AG04449 (cell line): ENCODE data around the gene GNG7.

ENCODE experiments used
- CTCF ChIA-PET: fragments of 350-600 bp; formaldehyde crosslinking; extraction: SDS; loops from one replicate; lab custom pipeline; 2021; ENCODE audit warnings: antibody characterized with exemption; lab: Yijun Ruan, JAX
- POLR2A ChIA-PET: fragments of 400-600, 350-600 bp; formaldehyde crosslinking; extraction: SDS; loops from one replicate; lab custom pipeline; 2020; ENCODE audit warnings: antibody characterized with exemption, inconsistent platforms; lab: Yijun Ruan, JAX
- DNase-seq: peaks from one replicate; pipeline ENCODE4 v3.0.0-alpha.2; 2010; ENCODE audit warnings: low read depth, low spot score
- H3K4me3 ChIP-seq: 2 replicates; pipeline ENCODE4 v1.5.1; 2011; ENCODE audit warnings: low read depth, mild to moderate bottlenecking, control low read depth, low read length
- TF ChIP-seq, protein P1 (sequence below): IDR thresholded peaks from one replicate; pipeline ENCODE4 v1.5.1; 2011; ENCODE audit warnings: mild to moderate bottlenecking, moderate library complexity, low read length, control low read depth, inconsistent platforms; ENCODE audit not compliant: insufficient read depth; ENCODE audit errors: missing control alignments

Gene GNG7

DNA sequence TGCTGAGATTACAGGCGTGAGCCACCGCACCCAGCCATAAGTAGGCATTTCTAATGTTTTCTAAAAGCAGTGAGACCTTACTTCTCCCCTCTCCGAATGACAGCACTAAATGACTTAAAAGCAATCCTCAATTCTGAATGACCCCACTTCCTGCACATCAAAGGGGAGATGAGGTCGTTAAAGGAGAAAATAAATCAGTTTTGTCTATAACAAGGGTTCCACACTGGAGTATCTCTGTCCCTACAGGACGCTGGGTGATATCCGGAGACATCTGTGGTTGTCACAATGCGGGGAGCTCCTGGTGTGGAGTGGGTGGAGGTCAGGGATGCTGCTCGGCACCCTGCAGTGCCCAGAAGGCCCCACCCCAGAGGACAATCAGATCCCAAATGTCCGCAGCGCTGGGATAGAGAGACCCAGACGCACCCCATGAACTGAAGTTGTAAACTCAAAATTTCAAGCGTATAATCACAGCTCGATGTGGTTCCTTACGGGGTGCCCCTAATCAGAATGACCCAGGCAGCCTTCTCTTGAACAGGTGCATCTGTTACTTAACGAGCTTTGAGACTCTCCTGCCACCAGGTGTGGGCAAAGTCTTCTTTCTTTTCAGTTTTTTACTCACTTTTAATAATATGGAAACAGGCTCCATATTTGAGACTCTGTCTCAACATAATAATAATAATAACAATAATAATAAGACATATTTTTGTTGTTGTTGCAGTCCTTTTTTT is 2.9 kb downstream of the GNG7 start:
- H3K4me3 ChIP-seq = no peak overlapping the region
- POLR2A ChIA-PET = no interaction called here
- CTCF ChIA-PET = interaction anchor here (0.7 to 0.9 kb wide), 2 partner anchors 55 to 62 kb away, joined by 3 to 4 read pairs; no protein-coding TSS in a partner anchor
- no peak for DNase-seq
- TF ChIP-seq, protein P1, sequence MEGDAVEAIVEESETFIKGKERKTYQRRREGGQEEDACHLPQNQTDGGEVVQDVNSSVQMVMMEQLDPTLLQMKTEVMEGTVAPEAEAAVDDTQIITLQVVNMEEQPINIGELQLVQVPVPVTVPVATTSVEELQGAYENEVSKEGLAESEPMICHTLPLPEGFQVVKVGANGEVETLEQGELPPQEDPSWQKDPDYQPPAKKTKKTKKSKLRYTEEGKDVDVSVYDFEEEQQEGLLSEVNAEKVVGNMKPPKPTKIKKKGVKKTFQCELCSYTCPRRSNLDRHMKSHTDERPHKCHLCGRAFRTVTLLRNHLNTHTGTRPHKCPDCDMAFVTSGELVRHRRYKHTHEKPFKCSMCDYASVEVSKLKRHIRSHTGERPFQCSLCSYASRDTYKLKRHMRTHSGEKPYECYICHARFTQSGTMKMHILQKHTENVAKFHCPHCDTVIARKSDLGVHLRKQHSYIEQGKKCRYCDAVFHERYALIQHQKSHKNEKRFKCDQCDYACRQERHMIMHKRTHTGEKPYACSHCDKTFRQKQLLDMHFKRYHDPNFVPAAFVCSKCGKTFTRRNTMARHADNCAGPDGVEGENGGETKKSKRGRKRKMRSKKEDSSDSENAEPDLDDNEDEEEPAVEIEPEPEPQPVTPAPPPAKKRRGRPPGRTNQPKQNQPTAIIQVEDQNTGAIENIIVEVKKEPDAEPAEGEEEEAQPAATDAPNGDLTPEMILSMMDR = no peak

GRCh38 chr19:2694196-2694595 is 8.3 kb downstream of the GNG7 start:
- no peak for DNase-seq
- ChIA-PET CTCF (no interaction called here), POLR2A (interaction anchor here (0.7 kb wide), 1 partner anchor 23 kb away, joined by 3 read pairs; no protein-coding TSS in a partner anchor)
- TF ChIP-seq, protein P1 = no peak
- H3K4me3 ChIP-seq = no peak overlapping the region

DNA sequence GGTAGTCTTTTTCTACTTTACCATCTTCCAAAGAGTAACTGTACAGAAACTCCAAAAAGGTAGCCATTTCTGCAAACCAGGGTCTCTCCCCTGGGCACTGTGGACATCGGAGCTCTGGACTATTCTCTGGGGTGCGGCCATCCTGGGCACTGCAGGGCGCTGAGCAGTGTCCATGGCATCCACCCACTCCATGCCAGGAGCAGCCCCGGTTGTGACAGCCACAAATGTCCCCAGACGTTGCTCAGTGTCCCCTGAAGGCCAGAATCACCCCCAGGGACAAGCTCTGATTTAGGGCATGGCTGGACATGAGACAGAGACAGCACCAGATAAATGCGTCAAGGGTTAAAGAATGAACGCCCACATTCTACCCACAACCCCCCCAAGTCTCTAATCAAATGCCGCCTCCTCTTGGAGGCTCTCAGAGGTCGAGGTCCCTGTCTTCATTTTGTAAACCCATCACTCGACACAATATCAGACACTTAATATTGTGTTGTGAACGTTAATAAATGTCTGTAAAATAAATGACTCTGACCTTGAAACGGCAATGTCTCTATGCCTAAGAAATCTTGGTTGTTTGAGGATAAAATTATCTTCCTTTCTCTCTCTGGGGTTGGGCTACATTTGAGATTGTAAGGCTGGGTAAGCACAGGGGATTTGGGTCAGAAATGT is 8.9 kb downstream of the GNG7 start:
- POLR2A ChIA-PET = no interaction called here
- H3K4me3 ChIP-seq = no peak overlapping the region
- CTCF ChIA-PET = no interaction called here
- TF ChIP-seq, protein P1 = no peak
- no peak for DNase-seq

DNA sequence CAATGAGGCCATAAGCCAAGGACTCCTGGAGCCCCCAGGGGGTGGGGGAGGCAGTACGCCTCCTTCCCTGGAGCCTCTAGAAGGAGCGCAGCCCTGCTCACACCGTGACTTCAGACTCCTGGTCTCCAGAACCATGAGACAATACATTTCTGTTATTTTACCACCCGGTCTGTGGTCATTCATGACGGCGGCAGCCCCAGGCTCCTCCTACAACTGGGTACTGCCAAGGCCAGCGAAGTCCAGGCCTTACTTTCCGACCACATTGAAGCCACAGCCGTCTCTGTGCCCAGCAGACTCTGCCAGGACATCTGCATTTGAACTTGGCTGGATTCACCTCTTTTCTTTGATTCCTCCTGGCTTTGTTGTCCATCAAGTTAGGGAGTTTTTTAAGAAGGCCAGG is 10.5 kb downstream of the GNG7 start:
- POLR2A ChIA-PET = no interaction called here
- H3K4me3 ChIP-seq = no peak overlapping the region
- no peak for DNase-seq
- CTCF ChIA-PET = interaction anchor here (1.4 kb wide), 1 partner anchor 44 kb away, joined by 5 read pairs; no protein-coding TSS in a partner anchor
- TF ChIP-seq, protein P1 = no peak

DNA sequence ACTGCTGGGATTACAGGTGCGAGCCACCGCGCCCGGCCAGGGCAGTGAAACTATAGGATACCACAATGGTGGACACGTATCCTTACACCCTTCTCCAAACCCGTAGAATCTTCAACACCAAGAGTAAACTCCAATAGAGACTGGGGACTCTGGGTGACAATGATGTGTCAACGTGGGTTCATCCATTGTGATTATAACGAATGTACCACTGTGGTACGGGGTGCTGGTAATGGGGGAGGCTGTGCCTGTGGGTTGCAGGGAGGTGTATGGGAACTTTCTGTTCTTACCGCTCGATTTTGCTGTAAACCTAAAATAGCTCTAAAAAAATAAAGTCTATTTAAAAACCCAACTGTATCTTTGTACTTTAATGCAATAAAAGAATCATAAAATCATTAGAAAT is 11.6 kb downstream of the GNG7 start:
- ChIA-PET POLR2A (no interaction called here), CTCF (interaction anchor here (1.4 kb wide), 1 partner anchor 43 kb away, joined by 5 read pairs; no protein-coding TSS in a partner anchor)
- TF ChIP-seq, protein P1 = no peak
- DNase-seq = no peak
- no peak overlapping the region for H3K4me3 ChIP-seq

GRCh38 chr19:2686360-2686759 is 16.1 kb downstream of the GNG7 start:
- TF ChIP-seq, protein P1 = no peak
- ChIA-PET CTCF (interaction anchor here (0.7 kb wide), 1 partner anchor 38 kb away, joined by 4 read pairs; no protein-coding TSS in a partner anchor), POLR2A (no interaction called here)
- H3K4me3 ChIP-seq = no peak overlapping the region
- no peak for DNase-seq
